K562 (cell line): ENCODE measurements around the gene DBP. TPM values are rescaled to one million over a fixed set of nuclear protein-coding genes. Genes with fewer than 3 reads are reported as not detected.

Experiments
- ATAC-seq: fragments of 200-7000 bp; cut with Tn5 transposase; 3 replicates; pipeline ENCODE4 v1.9.1; 2020; ENCODE audit warnings: moderate library complexity
- BruUV-seq: library from RNA; stranded (reverse); fragments of 400-500 nt; replicated peaks from 2 replicates; lab custom pipeline; 2021; lab: Mats Ljungman, UMichigan
- CTCF ChIA-PET: fragments of 300-600 bp; formaldehyde crosslinking; extraction: SDS; loops from one replicate; lab custom pipeline; 2021; ENCODE audit warnings: low intra/inter-chr PET ratio; lab: Yijun Ruan, JAX
- POLR2A ChIA-PET: fragments of 300-600, 350-650 bp; sonication (Branson Sonifier 250); formaldehyde crosslinking; extraction: SDS; loops from one replicate; lab custom pipeline; 2021; ENCODE audit warnings: antibody characterized with exemption, inconsistent platforms; lab: Yijun Ruan, JAX
- DNase-seq, 4 experiments: peaks; one replicate each; pipeline versions ENCODE4 v3.0.0 to v3.0.0-alpha.2; 2011 to 2018; ENCODE audit warnings: low spot score in 3 of 4, mixed read lengths in 3 of 4; ENCODE audit errors: extremely low read depth in 1 of 4
- FAIRE-seq: peaks from 2 replicates; lab custom pipeline; 2011; peaks lifted over from hg19 to GRCh38; lab: Jason Lieb, UNC
- H2AFZ ChIP-seq: 2 replicates; pipeline ENCODE4 v1.6.0; 2011; ENCODE audit warnings: low read depth, low read length, control low read depth, inconsistent platforms
- H3K27ac ChIP-seq: fragments of 200-600 bp; 3 replicates; pipeline ENCODE4 v1.8.0; 2011; ENCODE audit warnings: low read depth, mild to moderate bottlenecking, control low read depth, inconsistent platforms, low read length, moderate library complexity, mixed read lengths; ENCODE audit errors: extremely low read depth
- H3K27me3 ChIP-seq, 2 experiments: fragments of 300-600 bp in 1 of 2; 2 replicates in 1 of 2; 3 replicates in 1 of 2; pipeline versions ENCODE4 v1.6.0 to v1.8.0; 2011; ENCODE audit warnings: inconsistent platforms in 2 of 2, low read length in 2 of 2, mild to moderate bottlenecking in 1 of 2, mixed read lengths in 1 of 2, moderate library complexity in 1 of 2; ENCODE audit not compliant: control insufficient read depth in 2 of 2, insufficient read depth in 2 of 2
- H3K36me3 ChIP-seq: fragments of 300-600 bp; 3 replicates; pipeline ENCODE4 v1.8.0; 2011; ENCODE audit warnings: mild to moderate bottlenecking, low read length, inconsistent platforms; ENCODE audit not compliant: control insufficient read depth, insufficient read depth
- H3K4me1 ChIP-seq, 2 experiments: fragments of 200-600 bp in 1 of 2; replicated peaks in 1 of 2; 2 replicates in 1 of 2; 3 replicates in 1 of 2; pipeline versions ENCODE4 v1.5.1 to v1.8.0; 2011; ENCODE audit warnings: inconsistent platforms in 2 of 2, low read length in 2 of 2, mild to moderate bottlenecking in 1 of 2, mixed read lengths in 1 of 2, moderate library complexity in 1 of 2; ENCODE audit not compliant: control insufficient read depth in 2 of 2, insufficient read depth in 2 of 2
- H3K4me2 ChIP-seq: 2 replicates; pipeline ENCODE4 v1.6.1; 2011; ENCODE audit warnings: low read length, control low read depth, inconsistent platforms, mixed read lengths; ENCODE audit not compliant: insufficient read depth
- H3K4me3 ChIP-seq: fragments of 200-600 bp; sonication (generic), shearing (Covaris generic); 2 replicates; pipeline ENCODE4 v1.5.1; 2016; ENCODE audit warnings: control low read depth, inconsistent platforms
- H3K79me2 ChIP-seq: fragments of 200-600 bp; 3 replicates; pipeline ENCODE4 v1.8.0; 2011; ENCODE audit warnings: low read length, inconsistent platforms; ENCODE audit not compliant: control insufficient read depth, insufficient read depth
- H3K9ac ChIP-seq, 2 experiments: 2 replicates each; pipeline versions ENCODE4 v1.6.0 to v1.6.1; 2011; ENCODE audit warnings: low read depth in 2 of 2, low read length in 2 of 2, control low read depth in 1 of 2, inconsistent platforms in 1 of 2, mild to moderate bottlenecking in 1 of 2, mixed read lengths in 1 of 2; ENCODE audit not compliant: insufficient read depth in 1 of 2
- H3K9me1 ChIP-seq: one replicate; pipeline ENCODE4 v1.6.0; 2011; ENCODE audit warnings: inconsistent platforms, mild to moderate bottlenecking, low read length, moderate library complexity; ENCODE audit not compliant: control insufficient read depth, insufficient read depth
- H3K9me3 ChIP-seq: replicated peaks from 2 replicates; pipeline ENCODE4 v1.5.1; 2011; ENCODE audit warnings: low read depth, low read length, inconsistent platforms; ENCODE audit not compliant: control insufficient read depth, insufficient read depth
- H4K20me1 ChIP-seq: replicated peaks from 2 replicates; pipeline ENCODE4 v1.6.1; 2011; ENCODE audit warnings: low read length, inconsistent platforms, mixed read lengths; ENCODE audit not compliant: control insufficient read depth, insufficient read depth
- EP400 ChIP-seq: fragments of 450-650 bp; IDR thresholded peaks from 2 replicates; pipeline ENCODE4 v1.6.1; 2017; ENCODE audit warnings: antibody characterized with exemption, mild to moderate bottlenecking, moderate library complexity
- FOSL1 ChIP-seq: fragments of 200-800 bp; sonication (Bioruptor generic); conservative IDR thresholded peaks from 2 replicates; pipeline ENCODE4 v1.6.1; 2016; ENCODE audit warnings: missing genetic modification characterization, missing compliant biosample characterization
- GTF2B ChIP-seq: IDR thresholded peaks from 2 replicates; pipeline ENCODE4 v1.6.1; 2011; ENCODE audit not compliant: insufficient read length; ENCODE audit errors: extremely low read depth
- GTF2E2 ChIP-seq: fragments of 200-800 bp; sonication (Bioruptor generic); IDR thresholded peaks from 2 replicates; pipeline ENCODE4 v1.6.1; 2016; ENCODE audit warnings: missing genetic modification characterization, missing compliant biosample characterization
- HDAC1 ChIP-seq, 2 experiments: fragments of 450-650 bp; IDR thresholded peaks; 2 replicates each; pipeline ENCODE4 v1.6.1; 2016 to 2017; ENCODE audit warnings: inconsistent platforms in 1 of 2, mild to moderate bottlenecking in 1 of 2, moderate library complexity in 1 of 2
- LEF1 ChIP-seq: fragments of 450-650 bp; IDR thresholded peaks from 2 replicates; pipeline ENCODE4 v1.6.1; 2016; ENCODE audit warnings: mild to moderate bottlenecking
- POLR2A ChIP-seq: fragments of 450-650 bp; conservative IDR thresholded peaks from 2 replicates; pipeline ENCODE4 v1.6.1; 2016
- PRPF4 ChIP-seq: fragments of 200-400 bp; formaldehyde crosslinking; IDR thresholded peaks from one replicate; pipeline ENCODE4 v1.6.1; 2017; ENCODE audit warnings: low read length, low read depth, mild to moderate bottlenecking; ENCODE audit not compliant: insufficient read depth, poor library complexity, severe bottlenecking
- SMARCA4 ChIP-seq: fragments of 450-650 bp; IDR thresholded peaks from 2 replicates; pipeline ENCODE4 v1.6.1; 2016
- SRF ChIP-seq, 2 experiments: fragments of 250-450, 450-650 bp in 1 of 2; sonication (Bioruptor Pico) in 1 of 2; sonication (generic) in 1 of 2; formaldehyde crosslinking; IDR thresholded peaks; 2 replicates each; pipeline versions ENCODE4 v1.5.0 to v1.5.1; 2020 to 2022; ENCODE audit warnings: mild to moderate bottlenecking in 1 of 2, missing genetic modification reagents in 1 of 2
- TFAM ChIP-seq: fragments of 250-450 bp; sonication (Bioruptor Pico); conservative IDR thresholded peaks from 2 replicates; pipeline ENCODE4 v1.5.0; 2021; ENCODE audit warnings: mild to moderate bottlenecking, moderate library complexity
- ZFX ChIP-seq: sonication (generic); formaldehyde crosslinking; IDR thresholded peaks from 2 replicates; pipeline ENCODE4 v1.8.0; 2022; ENCODE audit warnings: mild to moderate bottlenecking, missing genetic modification reagents, moderate library complexity
- ZNF431 ChIP-seq: sonication (generic); formaldehyde crosslinking; IDR thresholded peaks from 2 replicates; pipeline ENCODE4 v1.8.0; 2022; ENCODE audit warnings: mild to moderate bottlenecking, missing genetic modification reagents
- WGBS: fragments of 100-300 bp; shearing (Covaris generic); methylation state at CpG from one replicate; pipeline ENCODE4 v1.1.6; 2016; ENCODE audit warnings: low coverage, mixed read lengths; ENCODE audit not compliant: insufficient coverage; ENCODE audit errors: missing lambda C conversion rate; 5-methylcytosine and 5-hydroxymethylcytosine counted together
- in situ Hi-C: fragments of 300-500 bp; cut with MboI; formaldehyde crosslinking; loops from 4 replicates; pipeline ENCODE4 v1.15.0; 2018; ENCODE audit warnings: inconsistent platforms, mixed read lengths
- intact Hi-C: fragments of 100-400 bp; cut with micrococcal nuclease; formaldehyde crosslinking; loops from 2 replicates; pipeline ENCODE4 v1.14.2; 2022
- polyA plus RNA-seq, 8 experiments: library from polyadenylated mRNA; depleted of rRNA in 4 of 8; stranded (reverse) in 5 of 8; unstranded in 3 of 8; fragments of >200 nt; fragmentation: Nextera tagmentation in 2 of 8; fragmentation: Illumina TruSeq in 1 of 8; extraction: Ambion mirVana in 2 of 8; extraction: Trizol in 1 of 8; gene quantifications; 2 replicates each; pipeline versions ENCODE4 v1.2.1 to v1.2.3, GENCODE V29; 2011 to 2014; ENCODE audit warnings: inconsistent platforms in 1 of 8, missing spikeins in 1 of 8
- total RNA-seq, 7 experiments: library from RNA; depleted of rRNA in 6 of 7; stranded (reverse); fragments of >200 nt in 6 of 7; fragmentation: Illumina TruSeq in 2 of 7; extraction: Trizol in 2 of 7; gene quantifications; 2 replicates each; pipeline versions ENCODE4 v1.2.1 to v1.2.3, GENCODE V29; 2011 to 2021; ENCODE audit warnings: low replicate concordance in 1 of 7
- TF ChIP-seq, protein P1 (sequence below): fragments of 200-400 bp; formaldehyde crosslinking; IDR thresholded peaks from 2 replicates; pipeline ENCODE4 v1.6.1; 2017; ENCODE audit warnings: mild to moderate bottlenecking, low read depth, low read length, moderate library complexity

Gene DBP
- total and polyA plus RNA-seq, 9 of the 15 experiments (the other 6 are each of a cell fraction or from before 2014, with no cell fraction given), result 0.25 to 5.5 (median 1.8) TPM

DNA sequence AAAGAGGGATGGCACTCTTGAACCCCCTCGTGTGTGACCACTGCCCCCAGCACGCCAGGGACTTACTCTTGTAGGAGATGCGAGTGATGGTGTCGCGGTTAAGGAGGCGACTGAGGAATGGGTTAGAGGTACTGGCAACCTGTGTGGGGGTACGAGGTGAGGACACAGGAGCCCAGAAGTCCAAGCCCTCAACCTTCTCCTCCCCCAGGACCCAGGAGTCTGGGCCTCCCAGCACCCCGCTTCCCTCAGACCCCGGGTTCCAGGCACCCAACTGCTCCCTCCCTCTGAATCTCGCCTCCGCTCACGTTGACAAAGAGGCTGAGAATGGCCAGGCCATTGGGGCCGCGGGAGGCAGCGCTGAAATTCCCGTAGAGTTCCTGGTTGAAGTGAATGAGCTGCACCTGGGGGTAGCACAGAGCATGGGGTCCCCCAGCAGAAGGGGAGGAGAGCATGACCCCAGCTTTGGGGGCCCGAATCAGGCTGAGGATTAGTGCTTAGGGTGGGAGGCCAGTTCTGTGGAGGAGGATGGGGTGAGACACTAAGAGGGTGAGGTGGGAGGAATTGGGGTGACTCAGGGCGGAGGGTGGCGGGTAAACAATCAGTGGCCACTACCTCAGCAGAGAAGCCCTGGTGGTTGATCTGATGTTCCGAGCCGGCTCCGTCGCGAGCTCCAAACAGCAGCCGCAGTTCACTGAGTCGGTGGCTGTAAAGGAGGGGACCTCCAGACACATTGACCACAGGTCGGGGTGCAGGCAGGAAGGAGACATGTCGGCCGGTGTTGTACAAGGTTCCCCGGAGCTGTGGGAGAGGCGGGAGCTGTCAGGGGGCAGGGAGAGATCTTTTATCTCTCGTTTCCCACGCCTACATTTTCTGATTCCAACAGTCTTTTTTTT is 2.5 kb upstream of the DBP start:
- ChIA-PET POLR2A (interaction anchor here (0.6 to 1.6 kb wide), 9 partner anchors 8 to 354 kb away, joined by 3 to 7 read pairs (median 3); partner anchors contain the start of genes RPL18, RUVBL2 and SPHK2), CTCF (interaction anchor here (0.7 kb wide), 1 partner anchor 145 kb away, joined by 3 read pairs; no protein-coding TSS in a partner anchor)
- Histone ChIP-seq H3K27me3 (no peaks in the 10 kb centered on the region), H4K20me1 (0 out of 2 replicates have a peak, but pooled peaks cover 4% of the 10 kb centered on the region), H3K4me1 (peaks cover 30 to 56% of the 10 kb centered on the region in 2 experiments), H3K4me2 (peak overlapping the region; percentile 100), H3K27ac (peak overlapping the region; percentile 91), H3K79me2 (peaks cover 27% of the 10 kb centered on the region; the same call in 2 of the 3 replicates), H3K9ac (peak overlapping the region; percentile 78 to 94), H3K36me3 (no peaks in the 10 kb centered on the region), H3K9me3 (no peaks in the 10 kb centered on the region), H3K9me1 (no peaks in the 10 kb centered on the region), H3K4me3 (peak overlapping the region; percentile 51), H2AFZ (peak overlapping the region; percentile 93)
- TSS peak; percentile 76 for BruUV-seq
- DNase-seq, result peak; percentile 54 to 81 (median 61)
- intact Hi-C loops, result no loop called here
- WGBS, result 2% methylated on average over 31 of the region's 33 CpGs
- in situ Hi-C loops, result loop anchor here (5.0 to 10.0 kb wide), 2 partner anchors 198 to 335 kb away; partner anchors contain the start of gene HSD17B14
- ATAC-seq, result peak; percentile 7
- peak; percentile 64 for FAIRE-seq
- TF ChIP-seq SMARCA4 (peak; percentile 67; the same call in 1 of the 2 replicates), ZFX (CRISPR knock-in tag) (peak; percentile 55), LEF1 (peak; percentile 14; the same call in 1 of the 2 replicates), TFAM (CRISPR knock-in tag) (no peak), GTF2B (peak; percentile 36), FOSL1 (tag) (peak; percentile 82), PRPF4 (no peak), GTF2E2 (tag) (peak; percentile 67; the same call in 1 of the 2 replicates), SRF (CRISPR knock-in tag; IDR thresholded peaks at IDR 0.05) (no peak), POLR2A (peak; percentile 62; the same call in 1 of the 2 replicates), HDAC1 (IDR thresholded peaks at IDR 0.05) (peak in 1 of 2 experiments; percentile 64; a peak in 2 of 4 replicates), ZNF431 (CRISPR knock-in tag) (no peak), EP400 (peak; percentile 61; the same call in 1 of the 2 replicates)
- TF ChIP-seq, protein P1, sequence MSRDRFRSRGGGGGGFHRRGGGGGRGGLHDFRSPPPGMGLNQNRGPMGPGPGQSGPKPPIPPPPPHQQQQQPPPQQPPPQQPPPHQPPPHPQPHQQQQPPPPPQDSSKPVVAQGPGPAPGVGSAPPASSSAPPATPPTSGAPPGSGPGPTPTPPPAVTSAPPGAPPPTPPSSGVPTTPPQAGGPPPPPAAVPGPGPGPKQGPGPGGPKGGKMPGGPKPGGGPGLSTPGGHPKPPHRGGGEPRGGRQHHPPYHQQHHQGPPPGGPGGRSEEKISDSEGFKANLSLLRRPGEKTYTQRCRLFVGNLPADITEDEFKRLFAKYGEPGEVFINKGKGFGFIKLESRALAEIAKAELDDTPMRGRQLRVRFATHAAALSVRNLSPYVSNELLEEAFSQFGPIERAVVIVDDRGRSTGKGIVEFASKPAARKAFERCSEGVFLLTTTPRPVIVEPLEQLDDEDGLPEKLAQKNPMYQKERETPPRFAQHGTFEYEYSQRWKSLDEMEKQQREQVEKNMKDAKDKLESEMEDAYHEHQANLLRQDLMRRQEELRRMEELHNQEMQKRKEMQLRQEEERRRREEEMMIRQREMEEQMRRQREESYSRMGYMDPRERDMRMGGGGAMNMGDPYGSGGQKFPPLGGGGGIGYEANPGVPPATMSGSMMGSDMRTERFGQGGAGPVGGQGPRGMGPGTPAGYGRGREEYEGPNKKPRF, result no peak
